ENCODE measurements around the gene DGKI. TPM values are rescaled to one million over a fixed set of nuclear protein-coding genes. Genes with fewer than 3 reads are reported as not detected.

The DGKI gene
- total and polyA plus RNA-seq, 4 donors = 0.01 to 0.37 (median 0.31) TPM

DNA sequence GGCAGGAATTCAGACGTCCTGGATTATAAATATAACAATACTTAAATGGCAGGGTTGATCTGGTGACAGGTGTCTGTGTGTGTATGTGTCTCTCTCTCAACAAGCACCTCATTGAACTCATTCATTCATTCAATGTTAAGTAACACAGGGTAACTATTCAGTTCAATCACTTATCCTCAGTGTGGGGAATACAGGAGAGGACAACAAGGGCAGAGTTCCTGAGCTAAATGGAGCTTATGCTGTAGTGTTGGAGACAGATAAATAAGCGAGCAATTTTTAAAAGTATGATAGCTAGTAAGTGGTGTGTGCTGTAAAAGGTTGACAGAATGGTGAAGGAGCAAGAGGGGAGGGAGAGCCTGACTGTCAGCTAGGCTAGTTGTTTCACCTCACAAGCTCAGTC lies 178.4 kb downstream of the DGKI start:
- Histone ChIP-seq H3K4me3 (ENCODE audit: low read depth in 1 of 3, low read length in 3 of 3) (no peak overlapping the region), H3K9ac (ENCODE audit: low read depth in 1 of 2, low read length in 2 of 2) (no peak overlapping the region), H3K9me3 (ENCODE audit: control insufficient read depth in 4 of 4, low read length in 3 of 4) (peaks cover 0 to 5% (median 0%) of the 10 kb centered on the region in 4 donors), H3K27ac (ENCODE audit: low read depth in 1 of 2, low read length in 2 of 2) (no peak overlapping the region), H3K36me3 (ENCODE audit: control insufficient read depth in 4 of 4, insufficient read depth in 3 of 4, low read depth in 1 of 4, low read length in 3 of 4) (no peaks in the 10 kb centered on the region), H3K4me1 (ENCODE audit: control insufficient read depth in 4 of 4, insufficient read depth in 4 of 4, low read length in 3 of 4) (no peaks in the 10 kb centered on the region), H3K27me3 (ENCODE audit: control insufficient read depth in 4 of 4, insufficient read depth in 4 of 4, low read length in 3 of 4) (peaks cover 0 to 14% (median 1%) of the 10 kb centered on the region in 4 donors)
- WGBS = 60% methylated on average over 2 of the region's 2 CpGs
- DNase-seq (ENCODE audit: low spot score) = no peak
- no peak for TF ChIP-seq GABPA (IDR thresholded peaks at IDR 0.05 in 1 of 2, conservative IDR thresholded peaks at IDR 0.05 in 1 of 2)
- TF ChIP-seq, protein P1, sequence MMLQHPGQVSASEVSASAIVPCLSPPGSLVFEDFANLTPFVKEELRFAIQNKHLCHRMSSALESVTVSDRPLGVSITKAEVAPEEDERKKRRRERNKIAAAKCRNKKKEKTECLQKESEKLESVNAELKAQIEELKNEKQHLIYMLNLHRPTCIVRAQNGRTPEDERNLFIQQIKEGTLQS (IDR thresholded peaks at IDR 0.05) = no peak
- TF ChIP-seq RAD21 (IDR thresholded peaks at IDR 0.05) = no peak
- no peak for TF ChIP-seq TAF1 (conservative IDR thresholded peaks at IDR 0.05)
- TF ChIP-seq, protein P2, sequence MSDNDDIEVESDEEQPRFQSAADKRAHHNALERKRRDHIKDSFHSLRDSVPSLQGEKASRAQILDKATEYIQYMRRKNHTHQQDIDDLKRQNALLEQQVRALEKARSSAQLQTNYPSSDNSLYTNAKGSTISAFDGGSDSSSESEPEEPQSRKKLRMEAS (IDR thresholded peaks at IDR 0.05) = no peak
- TF ChIP-seq FOXA1 (IDR thresholded peaks at IDR 0.05) = no peak
- TF ChIP-seq SP1 (IDR thresholded peaks at IDR 0.05) = no peak
- TF ChIP-seq NR2F2 (IDR thresholded peaks at IDR 0.05) = no peak
- TF ChIP-seq EGR1 (IDR thresholded peaks at IDR 0.05; ENCODE audit: low read depth in 2 of 2) = no peak
- TF ChIP-seq HNF4A (conservative IDR thresholded peaks at IDR 0.05) = no peak
- TF ChIP-seq, protein P3, sequence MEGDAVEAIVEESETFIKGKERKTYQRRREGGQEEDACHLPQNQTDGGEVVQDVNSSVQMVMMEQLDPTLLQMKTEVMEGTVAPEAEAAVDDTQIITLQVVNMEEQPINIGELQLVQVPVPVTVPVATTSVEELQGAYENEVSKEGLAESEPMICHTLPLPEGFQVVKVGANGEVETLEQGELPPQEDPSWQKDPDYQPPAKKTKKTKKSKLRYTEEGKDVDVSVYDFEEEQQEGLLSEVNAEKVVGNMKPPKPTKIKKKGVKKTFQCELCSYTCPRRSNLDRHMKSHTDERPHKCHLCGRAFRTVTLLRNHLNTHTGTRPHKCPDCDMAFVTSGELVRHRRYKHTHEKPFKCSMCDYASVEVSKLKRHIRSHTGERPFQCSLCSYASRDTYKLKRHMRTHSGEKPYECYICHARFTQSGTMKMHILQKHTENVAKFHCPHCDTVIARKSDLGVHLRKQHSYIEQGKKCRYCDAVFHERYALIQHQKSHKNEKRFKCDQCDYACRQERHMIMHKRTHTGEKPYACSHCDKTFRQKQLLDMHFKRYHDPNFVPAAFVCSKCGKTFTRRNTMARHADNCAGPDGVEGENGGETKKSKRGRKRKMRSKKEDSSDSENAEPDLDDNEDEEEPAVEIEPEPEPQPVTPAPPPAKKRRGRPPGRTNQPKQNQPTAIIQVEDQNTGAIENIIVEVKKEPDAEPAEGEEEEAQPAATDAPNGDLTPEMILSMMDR (IDR thresholded peaks at IDR 0.05; ENCODE audit: low read depth, low read length, missing input control) = no peak
- no peak for TF ChIP-seq HNF4G (IDR thresholded peaks at IDR 0.05)
- no peak for TF ChIP-seq RXRA (IDR thresholded peaks at IDR 0.05)
- TF ChIP-seq YY1 (IDR thresholded peaks at IDR 0.05) = no peak
- TF ChIP-seq JUND (IDR thresholded peaks at IDR 0.05) = no peak
- no peak for TF ChIP-seq FOXA2 (IDR thresholded peaks at IDR 0.05)

DNA sequence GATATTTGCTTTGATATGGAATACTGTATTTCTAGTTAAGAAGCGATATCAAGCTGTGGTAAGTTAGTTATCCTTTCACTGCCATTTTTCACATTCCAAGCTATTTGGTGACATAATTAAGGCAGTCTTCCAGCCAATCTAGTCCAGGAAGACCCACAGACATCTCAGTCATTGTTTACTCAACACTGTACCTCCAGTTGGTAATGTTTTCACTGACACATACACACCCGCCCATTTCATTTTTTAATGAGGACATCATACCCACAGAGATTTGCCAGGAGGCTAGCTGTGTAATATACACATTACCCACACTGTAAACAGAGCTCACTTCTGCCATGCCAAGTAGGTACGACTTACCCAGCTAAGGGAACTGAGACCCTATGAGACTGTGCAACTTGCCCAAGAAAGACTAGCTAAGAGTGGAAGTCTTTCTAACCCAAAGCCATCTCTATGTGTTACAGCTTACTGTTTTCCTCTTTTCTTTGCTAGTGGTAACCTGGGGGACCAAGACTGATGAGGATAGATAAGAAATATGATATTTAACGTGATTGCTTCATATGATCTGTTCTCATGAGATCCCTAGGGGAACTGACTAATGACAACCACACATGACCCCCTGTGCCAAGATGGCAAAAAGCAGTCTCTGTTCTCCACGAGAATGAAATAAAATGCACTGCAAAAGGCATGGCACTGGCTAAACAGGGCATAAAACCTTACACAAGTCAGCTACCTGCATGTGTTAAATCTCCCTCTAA lies 179.0 kb downstream of the DGKI start:
- DNase-seq (ENCODE audit: low spot score) = no peak
- no peaks in the 10 kb centered on the region for H3K36me3 ChIP-seq (ENCODE audit: control insufficient read depth in 4 of 4, insufficient read depth in 3 of 4, low read depth in 1 of 4, low read length in 3 of 4)
- no peaks in the 10 kb centered on the region for H3K4me1 ChIP-seq (ENCODE audit: control insufficient read depth in 4 of 4, insufficient read depth in 4 of 4, low read length in 3 of 4)
- no peak for TF ChIP-seq SP1 (IDR thresholded peaks at IDR 0.05)
- TF ChIP-seq HNF4G (IDR thresholded peaks at IDR 0.05) = no peak
- TF ChIP-seq, protein P4, sequence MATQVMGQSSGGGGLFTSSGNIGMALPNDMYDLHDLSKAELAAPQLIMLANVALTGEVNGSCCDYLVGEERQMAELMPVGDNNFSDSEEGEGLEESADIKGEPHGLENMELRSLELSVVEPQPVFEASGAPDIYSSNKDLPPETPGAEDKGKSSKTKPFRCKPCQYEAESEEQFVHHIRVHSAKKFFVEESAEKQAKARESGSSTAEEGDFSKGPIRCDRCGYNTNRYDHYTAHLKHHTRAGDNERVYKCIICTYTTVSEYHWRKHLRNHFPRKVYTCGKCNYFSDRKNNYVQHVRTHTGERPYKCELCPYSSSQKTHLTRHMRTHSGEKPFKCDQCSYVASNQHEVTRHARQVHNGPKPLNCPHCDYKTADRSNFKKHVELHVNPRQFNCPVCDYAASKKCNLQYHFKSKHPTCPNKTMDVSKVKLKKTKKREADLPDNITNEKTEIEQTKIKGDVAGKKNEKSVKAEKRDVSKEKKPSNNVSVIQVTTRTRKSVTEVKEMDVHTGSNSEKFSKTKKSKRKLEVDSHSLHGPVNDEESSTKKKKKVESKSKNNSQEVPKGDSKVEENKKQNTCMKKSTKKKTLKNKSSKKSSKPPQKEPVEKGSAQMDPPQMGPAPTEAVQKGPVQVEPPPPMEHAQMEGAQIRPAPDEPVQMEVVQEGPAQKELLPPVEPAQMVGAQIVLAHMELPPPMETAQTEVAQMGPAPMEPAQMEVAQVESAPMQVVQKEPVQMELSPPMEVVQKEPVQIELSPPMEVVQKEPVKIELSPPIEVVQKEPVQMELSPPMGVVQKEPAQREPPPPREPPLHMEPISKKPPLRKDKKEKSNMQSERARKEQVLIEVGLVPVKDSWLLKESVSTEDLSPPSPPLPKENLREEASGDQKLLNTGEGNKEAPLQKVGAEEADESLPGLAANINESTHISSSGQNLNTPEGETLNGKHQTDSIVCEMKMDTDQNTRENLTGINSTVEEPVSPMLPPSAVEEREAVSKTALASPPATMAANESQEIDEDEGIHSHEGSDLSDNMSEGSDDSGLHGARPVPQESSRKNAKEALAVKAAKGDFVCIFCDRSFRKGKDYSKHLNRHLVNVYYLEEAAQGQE (IDR thresholded peaks at IDR 0.05) = no peak
- TF ChIP-seq, protein P5, sequence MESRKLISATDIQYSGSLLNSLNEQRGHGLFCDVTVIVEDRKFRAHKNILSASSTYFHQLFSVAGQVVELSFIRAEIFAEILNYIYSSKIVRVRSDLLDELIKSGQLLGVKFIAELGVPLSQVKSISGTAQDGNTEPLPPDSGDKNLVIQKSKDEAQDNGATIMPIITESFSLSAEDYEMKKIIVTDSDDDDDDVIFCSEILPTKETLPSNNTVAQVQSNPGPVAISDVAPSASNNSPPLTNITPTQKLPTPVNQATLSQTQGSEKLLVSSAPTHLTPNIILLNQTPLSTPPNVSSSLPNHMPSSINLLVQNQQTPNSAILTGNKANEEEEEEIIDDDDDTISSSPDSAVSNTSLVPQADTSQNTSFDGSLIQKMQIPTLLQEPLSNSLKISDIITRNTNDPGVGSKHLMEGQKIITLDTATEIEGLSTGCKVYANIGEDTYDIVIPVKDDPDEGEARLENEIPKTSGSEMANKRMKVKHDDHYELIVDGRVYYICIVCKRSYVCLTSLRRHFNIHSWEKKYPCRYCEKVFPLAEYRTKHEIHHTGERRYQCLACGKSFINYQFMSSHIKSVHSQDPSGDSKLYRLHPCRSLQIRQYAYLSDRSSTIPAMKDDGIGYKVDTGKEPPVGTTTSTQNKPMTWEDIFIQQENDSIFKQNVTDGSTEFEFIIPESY (IDR thresholded peaks at IDR 0.05) = no peak
- TF ChIP-seq FOXA1 (IDR thresholded peaks at IDR 0.05) = no peak
- TF ChIP-seq YY1 (IDR thresholded peaks at IDR 0.05) = no peak
- no peak for TF ChIP-seq EGR1 (IDR thresholded peaks at IDR 0.05; ENCODE audit: low read depth in 2 of 2)
- 73% methylated on average over 5 of the region's 5 CpGs for WGBS
- peaks cover 0 to 14% (median 1%) of the 10 kb centered on the region in 4 donors for H3K27me3 ChIP-seq (ENCODE audit: control insufficient read depth in 4 of 4, insufficient read depth in 4 of 4, low read length in 3 of 4)
- H3K4me3 ChIP-seq (ENCODE audit: low read depth in 1 of 3, low read length in 3 of 3) = no peak overlapping the region
- H3K9ac ChIP-seq (ENCODE audit: low read depth in 1 of 2, low read length in 2 of 2) = no peak overlapping the region
- no peak overlapping the region for H3K27ac ChIP-seq (ENCODE audit: low read depth in 1 of 2, low read length in 2 of 2)
- peaks cover 0 to 5% (median 0%) of the 10 kb centered on the region in 4 donors for H3K9me3 ChIP-seq (ENCODE audit: control insufficient read depth in 4 of 4, low read length in 3 of 4)
